K562 (cell line): ENCODE data around the gene BACE2. TPM values are rescaled to one million over a fixed set of nuclear protein-coding genes. Genes with fewer than 3 reads are reported as not detected.

Source experiments
- ATAC-seq: fragments of 200-7000 bp; cut with Tn5 transposase; 3 replicates; pipeline ENCODE4 v1.9.1; 2020; ENCODE audit warnings: moderate library complexity
- BruUV-seq: library from RNA; stranded (reverse); fragments of 400-500 nt; replicated peaks from 2 replicates; lab custom pipeline; 2021; lab: Mats Ljungman, UMichigan
- CTCF ChIA-PET: fragments of 300-600 bp; formaldehyde crosslinking; extraction: SDS; loops from one replicate; lab custom pipeline; 2021; ENCODE audit warnings: low intra/inter-chr PET ratio; lab: Yijun Ruan, JAX
- POLR2A ChIA-PET: fragments of 300-600, 350-650 bp; sonication (Branson Sonifier 250); formaldehyde crosslinking; extraction: SDS; loops from one replicate; lab custom pipeline; 2021; ENCODE audit warnings: antibody characterized with exemption, inconsistent platforms; lab: Yijun Ruan, JAX
- DNase-seq, 4 experiments: peaks; one replicate each; pipeline versions ENCODE4 v3.0.0 to v3.0.0-alpha.2; 2011 to 2018; ENCODE audit warnings: low spot score in 3 of 4, mixed read lengths in 3 of 4; ENCODE audit errors: extremely low read depth in 1 of 4
- FAIRE-seq: peaks from 2 replicates; lab custom pipeline; 2011; peaks lifted over from hg19 to GRCh38; lab: Jason Lieb, UNC
- H2AFZ ChIP-seq: 2 replicates; pipeline ENCODE4 v1.6.0; 2011; ENCODE audit warnings: low read depth, low read length, control low read depth, inconsistent platforms
- H3K27ac ChIP-seq: fragments of 200-600 bp; 3 replicates; pipeline ENCODE4 v1.8.0; 2011; ENCODE audit warnings: low read depth, mild to moderate bottlenecking, control low read depth, inconsistent platforms, low read length, moderate library complexity, mixed read lengths; ENCODE audit errors: extremely low read depth
- H3K27me3 ChIP-seq, 2 experiments: fragments of 300-600 bp in 1 of 2; 2 replicates in 1 of 2; 3 replicates in 1 of 2; pipeline versions ENCODE4 v1.6.0 to v1.8.0; 2011; ENCODE audit warnings: inconsistent platforms in 2 of 2, low read length in 2 of 2, mild to moderate bottlenecking in 1 of 2, mixed read lengths in 1 of 2, moderate library complexity in 1 of 2; ENCODE audit not compliant: control insufficient read depth in 2 of 2, insufficient read depth in 2 of 2
- H3K36me3 ChIP-seq: fragments of 300-600 bp; 3 replicates; pipeline ENCODE4 v1.8.0; 2011; ENCODE audit warnings: mild to moderate bottlenecking, low read length, inconsistent platforms; ENCODE audit not compliant: control insufficient read depth, insufficient read depth
- H3K4me1 ChIP-seq, 2 experiments: fragments of 200-600 bp in 1 of 2; replicated peaks in 1 of 2; 2 replicates in 1 of 2; 3 replicates in 1 of 2; pipeline versions ENCODE4 v1.5.1 to v1.8.0; 2011; ENCODE audit warnings: inconsistent platforms in 2 of 2, low read length in 2 of 2, mild to moderate bottlenecking in 1 of 2, mixed read lengths in 1 of 2, moderate library complexity in 1 of 2; ENCODE audit not compliant: control insufficient read depth in 2 of 2, insufficient read depth in 2 of 2
- H3K4me2 ChIP-seq: 2 replicates; pipeline ENCODE4 v1.6.1; 2011; ENCODE audit warnings: low read length, control low read depth, inconsistent platforms, mixed read lengths; ENCODE audit not compliant: insufficient read depth
- H3K4me3 ChIP-seq: fragments of 200-600 bp; sonication (generic), shearing (Covaris generic); 2 replicates; pipeline ENCODE4 v1.5.1; 2016; ENCODE audit warnings: control low read depth, inconsistent platforms
- H3K79me2 ChIP-seq: fragments of 200-600 bp; 3 replicates; pipeline ENCODE4 v1.8.0; 2011; ENCODE audit warnings: low read length, inconsistent platforms; ENCODE audit not compliant: control insufficient read depth, insufficient read depth
- H3K9ac ChIP-seq, 2 experiments: 2 replicates each; pipeline versions ENCODE4 v1.6.0 to v1.6.1; 2011; ENCODE audit warnings: low read depth in 2 of 2, low read length in 2 of 2, control low read depth in 1 of 2, inconsistent platforms in 1 of 2, mild to moderate bottlenecking in 1 of 2, mixed read lengths in 1 of 2; ENCODE audit not compliant: insufficient read depth in 1 of 2
- H3K9me1 ChIP-seq: one replicate; pipeline ENCODE4 v1.6.0; 2011; ENCODE audit warnings: inconsistent platforms, mild to moderate bottlenecking, low read length, moderate library complexity; ENCODE audit not compliant: control insufficient read depth, insufficient read depth
- H3K9me3 ChIP-seq: replicated peaks from 2 replicates; pipeline ENCODE4 v1.5.1; 2011; ENCODE audit warnings: low read depth, low read length, inconsistent platforms; ENCODE audit not compliant: control insufficient read depth, insufficient read depth
- H4K20me1 ChIP-seq: replicated peaks from 2 replicates; pipeline ENCODE4 v1.6.1; 2011; ENCODE audit warnings: low read length, inconsistent platforms, mixed read lengths; ENCODE audit not compliant: control insufficient read depth, insufficient read depth
- HOXB6 ChIP-seq: fragments of 250-450 bp; sonication (Bioruptor Pico); IDR thresholded peaks from 2 replicates; pipeline ENCODE4 v1.5.1; 2022; ENCODE audit warnings: mild to moderate bottlenecking, borderline replicate concordance
- RFX7 ChIP-seq: fragments of 250-450 bp; sonication (Bioruptor Pico); IDR thresholded peaks from 2 replicates; pipeline ENCODE4 v1.5.1; 2021; ENCODE audit warnings: mild to moderate bottlenecking
- ZSCAN32 ChIP-seq: fragments of 450-650 bp; formaldehyde crosslinking; IDR thresholded peaks from 2 replicates; pipeline ENCODE4 v1.4.0; 2020; ENCODE audit warnings: mild to moderate bottlenecking, moderate library complexity
- whole genome bisulfite sequencing: fragments of 100-300 bp; shearing (Covaris generic); methylation state at CpG from one replicate; pipeline ENCODE4 v1.1.6; 2016; ENCODE audit warnings: low coverage, mixed read lengths; ENCODE audit not compliant: insufficient coverage; ENCODE audit errors: missing lambda C conversion rate; 5-methylcytosine and 5-hydroxymethylcytosine counted together
- in situ Hi-C: fragments of 300-500 bp; cut with MboI; formaldehyde crosslinking; loops from 4 replicates; pipeline ENCODE4 v1.15.0; 2018; ENCODE audit warnings: inconsistent platforms, mixed read lengths
- intact Hi-C: fragments of 100-400 bp; cut with micrococcal nuclease; formaldehyde crosslinking; loops from 2 replicates; pipeline ENCODE4 v1.14.2; 2022
- polyA plus RNA-seq, 8 experiments: library from polyadenylated mRNA; depleted of rRNA in 4 of 8; stranded (reverse) in 5 of 8; unstranded in 3 of 8; fragments of >200 nt; fragmentation: Nextera tagmentation in 2 of 8; fragmentation: Illumina TruSeq in 1 of 8; extraction: Ambion mirVana in 2 of 8; extraction: Trizol in 1 of 8; gene quantifications; 2 replicates each; pipeline versions ENCODE4 v1.2.1 to v1.2.3, GENCODE V29; 2011 to 2014; ENCODE audit warnings: inconsistent platforms in 1 of 8, missing spikeins in 1 of 8
- total RNA-seq, 7 experiments: library from RNA; depleted of rRNA in 6 of 7; stranded (reverse); fragments of >200 nt in 6 of 7; fragmentation: Illumina TruSeq in 2 of 7; extraction: Trizol in 2 of 7; gene quantifications; 2 replicates each; pipeline versions ENCODE4 v1.2.1 to v1.2.3, GENCODE V29; 2011 to 2021; ENCODE audit warnings: low replicate concordance in 1 of 7
- TF ChIP-seq, protein P1 (sequence below): fragments of 250-450 bp; sonication (Bioruptor Pico); IDR thresholded peaks from 2 replicates; pipeline ENCODE4 v1.5.0; 2020; ENCODE audit warnings: mild to moderate bottlenecking
- TF ChIP-seq, protein P2 (sequence below): sonication (generic); formaldehyde crosslinking; IDR thresholded peaks from 2 replicates; pipeline ENCODE4 v1.8.1; 2023; ENCODE audit warnings: mild to moderate bottlenecking, missing genetic modification reagents
- TF ChIP-seq, protein P3 (sequence below), 2 experiments: fragments of 450-650 bp in 1 of 2; sonication (generic) in 1 of 2; formaldehyde crosslinking; conservative IDR thresholded peaks; 2 replicates each; pipeline versions ENCODE4 v1.4.0 to v1.8.1; 2020 to 2022; ENCODE audit warnings: mild to moderate bottlenecking in 1 of 2, missing genetic modification reagents in 1 of 2
- TF ChIP-seq, protein P4 (sequence below): sonication (generic); formaldehyde crosslinking; IDR thresholded peaks from 2 replicates; pipeline ENCODE4 v1.8.0; 2023; ENCODE audit warnings: missing genetic modification reagents, mild to moderate bottlenecking, borderline replicate concordance

Gene BACE2
- total and polyA plus RNA-seq, 9 of the 15 experiments (the other 6 are each of a cell fraction or from before 2014, with no cell fraction given): 0.05 to 0.24 (median 0.15) TPM; not detected in 2

- TF ChIP-seq, protein P1, sequence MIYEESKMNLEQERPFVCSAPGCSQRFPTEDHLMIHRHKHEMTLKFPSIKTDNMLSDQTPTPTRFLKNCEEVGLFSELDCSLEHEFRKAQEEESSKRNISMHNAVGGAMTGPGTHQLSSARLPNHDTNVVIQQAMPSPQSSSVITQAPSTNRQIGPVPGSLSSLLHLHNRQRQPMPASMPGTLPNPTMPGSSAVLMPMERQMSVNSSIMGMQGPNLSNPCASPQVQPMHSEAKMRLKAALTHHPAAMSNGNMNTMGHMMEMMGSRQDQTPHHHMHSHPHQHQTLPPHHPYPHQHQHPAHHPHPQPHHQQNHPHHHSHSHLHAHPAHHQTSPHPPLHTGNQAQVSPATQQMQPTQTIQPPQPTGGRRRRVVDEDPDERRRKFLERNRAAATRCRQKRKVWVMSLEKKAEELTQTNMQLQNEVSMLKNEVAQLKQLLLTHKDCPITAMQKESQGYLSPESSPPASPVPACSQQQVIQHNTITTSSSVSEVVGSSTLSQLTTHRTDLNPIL (CRISPR knock-in tag): no peak
- TF ChIP-seq RFX7 (CRISPR knock-in tag) (no peak), HOXB6 (CRISPR knock-in tag) (no peak), ZSCAN32 (CRISPR knock-in tag) (no peak)
Measured at GRCh38 chr21:41321908-41322495, 154.0 kb downstream of the BACE2 start (continued).

GRCh38 chr21:41322496-41323382 lies 154.8 kb downstream of the BACE2 start:
- 0 out of 2 replicates have a peak, but pooled peaks cover 5% of the 10 kb centered on the region for H4K20me1 ChIP-seq
- H3K9ac ChIP-seq: no peak overlapping the region
- no peak overlapping the region for H3K4me3 ChIP-seq
- FAIRE-seq (no peak), ATAC-seq (no peak), DNase-seq (no peak)
- H3K9me1 ChIP-seq: no peaks in the 10 kb centered on the region
- H3K79me2 ChIP-seq: no peaks in the 10 kb centered on the region
- H3K27ac ChIP-seq: no peak overlapping the region
- H3K4me2 ChIP-seq: no peak overlapping the region
- intact Hi-C loops: no loop called here
- WGBS: 2% methylated on average over 23 of the region's 23 CpGs
- ChIA-PET CTCF (no interaction called here), POLR2A (interaction anchor here (0.6 to 0.7 kb wide), 2 partner anchors 9 to 433 kb away, joined by 3 read pairs; no protein-coding TSS in a partner anchor)
- no peaks in the 10 kb centered on the region for H3K4me1 ChIP-seq
- H3K9me3 ChIP-seq: no peaks in the 10 kb centered on the region
- no peak overlapping the region for H2AFZ ChIP-seq
- in situ Hi-C loops: no loop called here
- no TSS peak for BruUV-seq
- no peaks in the 10 kb centered on the region for H3K36me3 ChIP-seq
- H3K27me3 ChIP-seq: peaks cover 14 to 47% of the 10 kb centered on the region in 2 experiments; a peak in 3 of 5 replicates
- TF ChIP-seq, protein P2, sequence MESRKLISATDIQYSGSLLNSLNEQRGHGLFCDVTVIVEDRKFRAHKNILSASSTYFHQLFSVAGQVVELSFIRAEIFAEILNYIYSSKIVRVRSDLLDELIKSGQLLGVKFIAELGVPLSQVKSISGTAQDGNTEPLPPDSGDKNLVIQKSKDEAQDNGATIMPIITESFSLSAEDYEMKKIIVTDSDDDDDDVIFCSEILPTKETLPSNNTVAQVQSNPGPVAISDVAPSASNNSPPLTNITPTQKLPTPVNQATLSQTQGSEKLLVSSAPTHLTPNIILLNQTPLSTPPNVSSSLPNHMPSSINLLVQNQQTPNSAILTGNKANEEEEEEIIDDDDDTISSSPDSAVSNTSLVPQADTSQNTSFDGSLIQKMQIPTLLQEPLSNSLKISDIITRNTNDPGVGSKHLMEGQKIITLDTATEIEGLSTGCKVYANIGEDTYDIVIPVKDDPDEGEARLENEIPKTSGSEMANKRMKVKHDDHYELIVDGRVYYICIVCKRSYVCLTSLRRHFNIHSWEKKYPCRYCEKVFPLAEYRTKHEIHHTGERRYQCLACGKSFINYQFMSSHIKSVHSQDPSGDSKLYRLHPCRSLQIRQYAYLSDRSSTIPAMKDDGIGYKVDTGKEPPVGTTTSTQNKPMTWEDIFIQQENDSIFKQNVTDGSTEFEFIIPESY (CRISPR knock-in tag): no peak
- TF ChIP-seq, protein P3, sequence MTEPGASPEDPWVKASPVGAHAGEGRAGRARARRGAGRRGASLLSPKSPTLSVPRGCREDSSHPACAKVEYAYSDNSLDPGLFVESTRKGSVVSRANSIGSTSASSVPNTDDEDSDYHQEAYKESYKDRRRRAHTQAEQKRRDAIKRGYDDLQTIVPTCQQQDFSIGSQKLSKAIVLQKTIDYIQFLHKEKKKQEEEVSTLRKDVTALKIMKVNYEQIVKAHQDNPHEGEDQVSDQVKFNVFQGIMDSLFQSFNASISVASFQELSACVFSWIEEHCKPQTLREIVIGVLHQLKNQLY (CRISPR knock-in tag; conservative IDR thresholded peaks at IDR 0.05): no peak
- TF ChIP-seq, protein P4, sequence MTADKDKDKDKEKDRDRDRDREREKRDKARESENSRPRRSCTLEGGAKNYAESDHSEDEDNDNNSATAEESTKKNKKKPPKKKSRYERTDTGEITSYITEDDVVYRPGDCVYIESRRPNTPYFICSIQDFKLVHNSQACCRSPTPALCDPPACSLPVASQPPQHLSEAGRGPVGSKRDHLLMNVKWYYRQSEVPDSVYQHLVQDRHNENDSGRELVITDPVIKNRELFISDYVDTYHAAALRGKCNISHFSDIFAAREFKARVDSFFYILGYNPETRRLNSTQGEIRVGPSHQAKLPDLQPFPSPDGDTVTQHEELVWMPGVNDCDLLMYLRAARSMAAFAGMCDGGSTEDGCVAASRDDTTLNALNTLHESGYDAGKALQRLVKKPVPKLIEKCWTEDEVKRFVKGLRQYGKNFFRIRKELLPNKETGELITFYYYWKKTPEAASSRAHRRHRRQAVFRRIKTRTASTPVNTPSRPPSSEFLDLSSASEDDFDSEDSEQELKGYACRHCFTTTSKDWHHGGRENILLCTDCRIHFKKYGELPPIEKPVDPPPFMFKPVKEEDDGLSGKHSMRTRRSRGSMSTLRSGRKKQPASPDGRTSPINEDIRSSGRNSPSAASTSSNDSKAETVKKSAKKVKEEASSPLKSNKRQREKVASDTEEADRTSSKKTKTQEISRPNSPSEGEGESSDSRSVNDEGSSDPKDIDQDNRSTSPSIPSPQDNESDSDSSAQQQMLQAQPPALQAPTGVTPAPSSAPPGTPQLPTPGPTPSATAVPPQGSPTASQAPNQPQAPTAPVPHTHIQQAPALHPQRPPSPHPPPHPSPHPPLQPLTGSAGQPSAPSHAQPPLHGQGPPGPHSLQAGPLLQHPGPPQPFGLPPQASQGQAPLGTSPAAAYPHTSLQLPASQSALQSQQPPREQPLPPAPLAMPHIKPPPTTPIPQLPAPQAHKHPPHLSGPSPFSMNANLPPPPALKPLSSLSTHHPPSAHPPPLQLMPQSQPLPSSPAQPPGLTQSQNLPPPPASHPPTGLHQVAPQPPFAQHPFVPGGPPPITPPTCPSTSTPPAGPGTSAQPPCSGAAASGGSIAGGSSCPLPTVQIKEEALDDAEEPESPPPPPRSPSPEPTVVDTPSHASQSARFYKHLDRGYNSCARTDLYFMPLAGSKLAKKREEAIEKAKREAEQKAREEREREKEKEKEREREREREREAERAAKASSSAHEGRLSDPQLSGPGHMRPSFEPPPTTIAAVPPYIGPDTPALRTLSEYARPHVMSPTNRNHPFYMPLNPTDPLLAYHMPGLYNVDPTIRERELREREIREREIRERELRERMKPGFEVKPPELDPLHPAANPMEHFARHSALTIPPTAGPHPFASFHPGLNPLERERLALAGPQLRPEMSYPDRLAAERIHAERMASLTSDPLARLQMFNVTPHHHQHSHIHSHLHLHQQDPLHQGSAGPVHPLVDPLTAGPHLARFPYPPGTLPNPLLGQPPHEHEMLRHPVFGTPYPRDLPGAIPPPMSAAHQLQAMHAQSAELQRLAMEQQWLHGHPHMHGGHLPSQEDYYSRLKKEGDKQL (CRISPR knock-in tag): no peak
